ENCODE data around the gene MCAM.

DNA sequence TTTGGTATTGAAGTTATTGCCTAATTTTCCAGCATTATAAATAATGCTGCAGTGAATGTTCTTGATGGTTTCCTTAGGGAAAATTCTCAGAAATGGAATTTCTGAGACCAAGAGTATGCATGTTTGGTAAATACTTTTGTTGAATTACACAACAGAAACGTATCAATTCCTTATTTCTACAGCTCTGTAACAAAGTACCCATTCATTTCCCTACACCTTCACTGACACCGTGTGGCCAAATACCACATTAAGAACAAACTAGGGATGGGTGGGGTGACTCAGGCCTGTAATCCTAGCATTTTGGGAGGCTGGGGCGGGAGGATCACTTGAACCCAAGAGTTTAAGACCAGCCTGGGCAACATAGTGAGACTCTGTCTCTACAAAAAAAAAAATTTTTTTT, 21.8 kb downstream of the MCAM start:
- TF ChIP-seq, protein P1, sequence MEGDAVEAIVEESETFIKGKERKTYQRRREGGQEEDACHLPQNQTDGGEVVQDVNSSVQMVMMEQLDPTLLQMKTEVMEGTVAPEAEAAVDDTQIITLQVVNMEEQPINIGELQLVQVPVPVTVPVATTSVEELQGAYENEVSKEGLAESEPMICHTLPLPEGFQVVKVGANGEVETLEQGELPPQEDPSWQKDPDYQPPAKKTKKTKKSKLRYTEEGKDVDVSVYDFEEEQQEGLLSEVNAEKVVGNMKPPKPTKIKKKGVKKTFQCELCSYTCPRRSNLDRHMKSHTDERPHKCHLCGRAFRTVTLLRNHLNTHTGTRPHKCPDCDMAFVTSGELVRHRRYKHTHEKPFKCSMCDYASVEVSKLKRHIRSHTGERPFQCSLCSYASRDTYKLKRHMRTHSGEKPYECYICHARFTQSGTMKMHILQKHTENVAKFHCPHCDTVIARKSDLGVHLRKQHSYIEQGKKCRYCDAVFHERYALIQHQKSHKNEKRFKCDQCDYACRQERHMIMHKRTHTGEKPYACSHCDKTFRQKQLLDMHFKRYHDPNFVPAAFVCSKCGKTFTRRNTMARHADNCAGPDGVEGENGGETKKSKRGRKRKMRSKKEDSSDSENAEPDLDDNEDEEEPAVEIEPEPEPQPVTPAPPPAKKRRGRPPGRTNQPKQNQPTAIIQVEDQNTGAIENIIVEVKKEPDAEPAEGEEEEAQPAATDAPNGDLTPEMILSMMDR (IDR thresholded peaks at IDR 0.05), result no peak
- TF ChIP-seq POLR2A (IDR thresholded peaks at IDR 0.05), result no peak

Data from tibial nerve (tissue), 3 donors.